NCI-H69 (cell line): ENCODE data around the gene UTS2R.
A peak's percentile ranks its signal among the peaks of the same experiment; 100 is the strongest.
"Not testable (repeated sequence)": the region's sequence is repeated elsewhere in the genome, so short reads cannot be mapped to it uniquely, and the experiment has no call there.

ENCODE experiments used
- DNase-seq: peaks from one replicate; lab custom pipeline; 2025; lab: John Stamatoyannopoulos, UW

The UTS2R gene

DNA sequence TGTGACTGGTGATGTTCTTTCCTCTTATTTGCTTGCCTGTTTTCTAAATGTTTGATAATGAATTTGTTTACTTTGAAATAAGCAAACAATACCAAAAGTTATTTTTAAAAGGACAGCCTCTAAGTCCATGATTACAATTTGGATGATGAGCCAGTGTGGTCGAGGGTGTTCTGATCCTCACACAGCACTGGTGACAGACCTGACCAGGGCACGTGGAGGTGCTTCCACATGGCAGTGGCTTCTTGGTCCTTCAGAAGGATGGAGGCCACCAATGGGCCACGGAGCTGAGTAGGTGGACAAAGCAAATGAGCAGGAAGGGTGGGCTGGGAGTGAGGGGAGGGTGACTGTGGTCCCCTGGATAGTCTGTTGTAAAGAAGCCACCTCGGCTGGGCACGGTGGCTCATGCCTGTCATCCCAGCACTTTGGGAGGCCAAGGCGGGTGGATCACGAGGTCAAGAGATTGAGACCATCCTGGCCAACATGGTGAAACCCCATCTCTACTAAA is 16.7 kb upstream of the UTS2R start:
- no peak for DNase-seq

- no peak for DNase-seq
These were observed 15.7 kb upstream of the UTS2R start for GRCh38 chr17:82355770-82356427.

DNA sequence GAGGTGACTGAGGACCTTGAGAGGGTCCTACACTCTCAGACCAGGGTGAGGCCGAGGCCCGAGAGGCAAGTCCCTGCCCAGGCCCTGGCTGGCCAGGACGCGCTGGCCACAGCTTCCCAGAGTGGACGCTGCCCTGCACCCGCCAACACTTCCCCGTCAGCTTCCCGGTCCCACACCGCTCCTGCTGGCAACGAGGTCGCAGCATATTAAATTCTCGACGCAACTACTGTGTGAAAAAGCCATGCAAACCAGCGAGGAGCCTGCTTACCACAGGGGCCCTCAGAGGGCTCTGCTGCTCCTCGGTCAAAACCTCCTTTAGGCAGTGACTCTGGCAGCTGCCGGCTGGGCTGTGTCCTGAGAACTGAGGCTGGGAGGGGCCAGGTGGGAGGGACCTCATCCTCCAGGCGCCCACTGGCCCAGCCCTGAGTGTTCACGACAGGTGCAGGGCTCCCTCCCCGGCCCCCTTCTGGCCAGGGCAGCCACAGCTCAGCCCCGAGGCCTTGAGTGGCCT is 14.7 kb upstream of the UTS2R start:
- DNase-seq, result peak; percentile 33

- DNase-seq, result no peak
These were observed 14.2 kb upstream of the UTS2R start for GRCh38 chr17:82357394-82357793.

DNA sequence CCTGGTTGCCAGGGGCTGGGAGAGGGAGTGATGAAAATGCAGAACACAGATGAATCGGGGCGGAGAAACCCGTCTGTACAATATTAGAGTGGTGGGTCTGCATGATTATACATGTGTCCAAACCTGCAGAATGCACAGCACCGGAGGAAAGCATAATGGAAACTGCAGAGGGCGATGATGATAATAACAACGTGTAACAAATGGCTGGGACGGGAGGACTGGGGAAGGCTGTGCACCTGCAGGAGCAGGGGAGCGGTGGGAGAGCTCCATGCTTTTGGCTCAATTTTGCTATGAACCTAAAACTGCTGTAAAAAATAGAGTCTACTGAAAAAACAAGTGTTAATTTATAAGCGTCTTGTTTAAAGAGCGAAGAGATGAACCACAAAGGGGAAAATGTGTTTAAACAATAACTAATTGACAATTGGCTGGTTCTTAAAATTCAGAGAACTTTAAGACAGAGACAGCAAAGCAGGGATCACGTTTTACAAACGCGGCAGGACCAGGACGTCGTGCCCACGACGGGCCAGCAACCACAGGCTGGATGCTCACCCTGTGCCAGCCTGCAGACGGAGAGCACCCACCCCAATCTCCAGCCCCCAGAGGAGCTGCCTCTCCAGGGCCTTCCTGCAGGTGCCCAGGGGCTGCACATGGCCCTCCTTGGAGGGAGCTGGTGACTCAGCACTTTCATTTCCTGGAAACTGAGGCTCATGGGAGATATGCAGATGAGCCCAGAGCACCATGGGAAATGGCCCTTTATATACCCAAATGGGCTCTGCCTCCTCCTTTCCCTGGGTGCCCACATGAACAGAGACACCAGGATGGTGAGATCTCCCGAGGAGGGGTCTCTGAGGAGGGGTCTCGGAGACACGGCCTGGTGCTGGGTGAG is 12.9 kb upstream of the UTS2R start, which contains the start of gene TEX19:
Gene TEX19, plus strand, starts transcription at position 783 of the 886 bp plus-strand sequence. CDS start 2,904 bp downstream, outside the sequence.
- peak; percentile 83 for DNase-seq

GRCh38 chr17:82359451-82360074 is 12.0 kb upstream of the UTS2R start:
- DNase-seq, result peak; percentile 77

- DNase-seq, result no peak
These were observed 9.5 kb upstream of the UTS2R start for GRCh38 chr17:82361885-82362633.

DNA sequence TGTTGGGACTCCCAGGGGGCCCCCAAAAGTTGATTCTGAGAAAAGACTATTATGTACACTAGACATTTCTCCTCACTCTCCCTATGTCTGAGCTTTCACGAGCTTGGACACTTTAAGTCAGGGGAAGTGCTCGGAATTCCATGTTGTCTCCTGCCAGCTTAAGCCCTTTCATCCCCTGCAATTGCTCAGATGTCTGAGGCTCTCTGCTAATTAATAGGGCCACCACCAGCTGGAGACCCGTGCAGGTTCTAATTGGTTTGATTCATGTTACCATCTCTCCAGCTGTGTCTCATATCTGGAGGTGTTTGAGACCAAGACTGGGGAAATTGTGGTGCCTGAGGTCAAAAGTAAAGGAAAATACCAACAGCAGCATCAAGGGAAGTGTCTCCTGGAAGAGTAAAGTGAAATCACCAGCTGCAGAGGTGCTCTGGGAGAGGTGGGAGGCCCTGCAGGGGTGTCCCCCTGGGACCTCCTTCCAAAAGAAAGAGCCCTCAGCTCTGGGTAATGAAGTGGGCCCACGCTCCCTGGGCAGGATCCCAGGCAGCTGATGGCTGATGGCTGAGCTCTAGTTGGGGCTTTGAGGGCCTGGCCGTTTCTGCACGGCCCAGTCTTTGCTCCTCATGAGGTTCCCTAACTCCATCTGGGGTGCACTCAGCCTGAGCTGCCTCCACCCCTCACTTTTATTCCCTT is 5.8 kb upstream of the UTS2R start:
- peak; percentile 80 for DNase-seq

DNA sequence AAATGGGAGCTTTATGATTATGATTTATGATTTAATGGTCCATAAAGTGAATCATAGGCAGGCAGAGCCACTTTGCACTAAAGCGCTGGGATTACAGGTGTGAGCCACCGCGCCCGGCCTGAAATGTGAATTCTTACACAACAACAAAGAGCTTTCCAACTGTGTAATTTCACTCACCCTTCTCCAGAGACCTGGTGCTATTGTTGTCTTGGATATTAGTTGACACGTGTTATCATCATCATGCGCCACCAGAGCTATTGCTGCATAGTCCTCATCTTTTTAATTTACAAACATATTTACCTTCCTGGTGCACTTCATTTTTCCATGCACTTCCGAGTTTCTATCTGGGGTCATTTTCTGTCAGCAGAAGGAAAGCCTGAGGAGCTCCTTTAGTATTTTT is 4.8 kb upstream of the UTS2R start:
- peak; percentile 87 for DNase-seq

DNA sequence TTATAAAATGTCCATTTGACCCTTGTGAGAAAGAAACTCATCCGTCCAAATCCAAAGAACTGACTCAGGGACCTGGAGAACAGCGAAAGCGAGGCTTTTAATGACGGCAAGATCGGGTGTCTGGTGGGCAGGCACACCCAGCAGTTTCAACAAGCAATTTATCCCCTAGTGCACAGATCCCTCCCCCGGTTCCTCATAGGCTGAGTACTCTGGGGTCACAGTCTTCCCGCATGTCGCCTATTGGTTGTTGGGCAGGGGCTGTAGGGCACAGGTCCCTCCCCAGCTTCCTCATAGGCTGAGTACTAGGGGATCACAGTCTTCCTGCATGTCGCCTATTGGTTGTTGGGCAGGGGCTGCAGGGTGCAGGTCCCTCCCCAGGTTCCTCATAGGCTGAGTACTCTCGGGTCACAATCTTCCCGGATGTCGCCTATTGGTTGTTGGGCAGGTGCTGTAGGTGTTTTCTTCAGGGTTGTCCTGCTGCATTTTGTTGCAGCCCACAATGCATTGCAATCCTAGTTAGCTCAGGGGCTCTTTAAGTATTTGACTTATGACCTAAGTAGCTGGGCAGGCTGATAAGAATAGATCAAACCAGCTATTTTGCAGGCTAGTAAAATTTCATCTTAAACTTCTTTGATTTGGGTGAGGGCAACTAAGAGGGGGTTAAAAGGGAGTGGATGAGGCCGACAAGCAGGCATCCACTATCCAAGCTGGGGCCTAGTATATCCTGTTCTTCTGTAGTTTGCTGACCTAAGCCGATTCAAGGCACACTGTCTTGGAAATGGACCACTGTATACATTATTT is 3.6 kb upstream of the UTS2R start:
- DNase-seq, result peak; percentile 70

- DNase-seq, result no peak
These were observed 2.4 kb upstream of the UTS2R start for GRCh38 chr17:82369211-82369610.

GRCh38 chr17:82370471-82371332 is 863 bp upstream of the UTS2R start:
- DNase-seq, result no peak

- no peak for DNase-seq
These were observed 895 bp downstream of the UTS2R start for GRCh38 chr17:82372249-82373071.

GRCh38 chr17:82373072-82373452 is 1.5 kb downstream of the UTS2R start:
- not testable (repeated sequence) for DNase-seq

DNA sequence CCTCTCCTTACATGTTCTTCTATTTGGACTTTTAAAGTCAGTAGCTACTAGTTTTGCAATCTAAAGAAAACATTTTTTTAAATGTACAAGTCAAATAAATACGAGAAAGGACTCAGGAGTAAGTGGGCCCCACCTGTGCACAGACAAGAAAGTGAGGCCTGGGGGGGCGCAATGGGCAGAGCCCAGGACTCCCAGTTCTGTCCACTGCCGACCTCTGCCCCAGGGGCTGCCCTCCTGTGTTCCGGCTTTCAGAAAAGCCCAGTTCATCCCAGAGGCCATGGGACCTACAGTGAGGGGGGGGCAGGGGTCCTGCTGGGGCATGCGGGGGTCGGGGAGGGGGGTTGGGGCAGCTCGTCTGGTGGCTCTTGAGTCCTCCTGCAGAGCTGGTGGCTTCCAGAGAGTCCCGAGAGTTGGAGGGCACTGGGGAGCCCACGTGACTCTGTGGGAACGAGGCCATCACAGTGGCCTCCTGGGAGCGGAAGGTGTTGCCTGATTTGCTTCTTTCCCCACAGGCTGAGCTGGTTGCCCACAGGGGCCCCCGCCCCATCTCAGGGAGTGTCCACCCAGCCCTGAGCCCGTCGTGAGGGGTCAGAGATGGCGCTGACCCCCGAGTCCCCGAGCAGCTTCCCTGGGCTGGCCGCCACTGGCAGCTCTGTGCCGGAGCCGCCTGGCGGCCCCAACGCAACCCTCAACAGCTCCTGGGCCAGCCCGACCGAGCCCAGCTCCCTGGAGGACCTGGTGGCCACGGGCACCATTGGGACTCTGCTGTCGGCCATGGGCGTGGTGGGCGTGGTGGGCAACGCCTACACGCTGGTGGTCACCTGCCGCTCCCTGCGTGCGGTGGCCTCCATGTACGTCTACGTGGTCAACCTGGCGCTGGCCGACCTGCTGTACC is 2.4 kb downstream of the UTS2R start:
- DNase-seq, result no peak

- DNase-seq, result no peak
These were observed 3.2 kb downstream of the UTS2R start for GRCh38 chr17:82374626-82375331.
